Measurements from ENCODE around the gene LAMB3.

The LAMB3 gene

DNA sequence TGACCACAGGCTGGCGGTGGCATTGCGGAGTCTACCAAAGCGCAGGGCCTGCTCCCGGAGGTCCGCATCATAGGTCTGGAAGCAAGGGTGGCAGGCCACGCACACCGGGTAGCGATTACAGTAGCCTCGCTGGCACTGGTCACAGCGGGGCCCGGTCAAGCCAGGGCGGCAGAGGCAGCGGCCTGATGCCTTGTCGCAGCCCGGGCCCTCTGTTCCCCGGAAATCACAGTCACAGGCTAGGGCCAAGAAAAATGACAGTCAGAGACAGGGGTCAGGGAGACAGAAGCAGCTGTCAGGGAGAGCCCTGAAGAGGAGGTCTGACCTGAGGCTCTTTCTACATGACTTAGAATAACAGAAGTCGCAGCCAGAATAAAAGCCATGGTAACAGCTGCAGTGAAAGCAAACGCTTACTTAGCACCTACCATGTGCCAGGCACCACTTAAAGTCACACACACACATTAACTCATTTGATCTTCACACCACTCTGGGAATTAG is 26.4 kb downstream of the LAMB3 start:
- 94% methylated on average over 18 of the region's 18 CpGs for WGBS, 2 experiments

DNA sequence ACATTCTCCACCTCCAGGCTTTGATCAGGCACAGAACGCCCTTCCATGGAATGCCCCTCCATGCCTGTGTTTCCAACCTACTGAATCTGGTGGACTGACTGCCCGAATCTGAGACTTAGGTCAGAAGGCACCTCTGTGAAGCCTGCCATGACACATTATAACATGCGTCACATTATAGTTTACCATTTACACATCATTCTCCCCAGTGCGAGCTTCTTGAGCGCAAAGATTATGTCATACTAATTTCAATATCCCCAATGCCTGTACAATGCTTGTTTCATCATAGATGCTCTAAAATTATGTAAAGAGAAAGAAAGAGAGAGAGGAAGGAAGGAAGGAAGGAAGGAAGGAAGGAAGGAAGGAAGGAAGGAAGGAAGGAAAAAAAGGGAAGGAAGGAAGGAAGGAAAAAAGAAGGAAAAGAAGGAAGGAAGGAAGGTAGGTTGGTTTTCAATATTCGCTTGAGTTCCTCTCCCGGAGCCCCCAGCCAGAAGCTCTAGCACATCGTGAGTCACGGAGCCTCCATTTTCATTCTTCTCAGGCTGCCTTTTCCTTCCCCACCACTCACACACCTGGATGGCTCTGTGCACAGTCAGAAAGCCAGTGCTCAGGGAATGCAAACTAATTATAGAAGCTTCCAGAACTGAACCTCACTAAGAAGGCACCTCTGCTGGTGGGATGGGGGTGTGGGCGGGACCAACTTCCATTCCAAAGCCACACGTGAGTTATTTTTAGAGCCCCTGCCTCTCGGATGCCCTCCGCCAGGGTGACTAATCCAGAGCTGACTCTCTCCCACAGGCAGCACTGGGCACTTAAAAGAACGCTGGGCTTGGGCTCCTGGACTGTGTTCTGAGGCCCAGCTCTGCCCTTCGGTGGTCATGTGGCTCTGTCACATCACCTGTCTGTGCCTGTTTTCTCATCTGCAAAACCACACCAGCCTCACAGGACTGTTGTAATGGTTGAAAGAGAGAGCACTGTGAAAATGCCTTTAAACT is 27.4 kb downstream of the LAMB3 start:
- H3K27me3 ChIP-seq (ENCODE audit: control insufficient read depth, insufficient read depth, low read length, poor library complexity, severe bottlenecking), result no peaks in the 10 kb centered on the region
- no peaks in the 10 kb centered on the region for H3K36me3 ChIP-seq (ENCODE audit: control insufficient read depth, insufficient read depth, low read length)
- H3K4me1 ChIP-seq (ENCODE audit: control insufficient read depth, insufficient read depth, low read length), result peaks cover 5% of the 10 kb centered on the region
- H3K27ac ChIP-seq (ENCODE audit: insufficient read depth, low read depth, low read length, poor library complexity, severe bottlenecking), result no peak overlapping the region
- no peak overlapping the region for H3K4me3 ChIP-seq (ENCODE audit: insufficient read depth, low read depth, low read length)
- H3K9me3 ChIP-seq (ENCODE audit: control insufficient read depth, low read length), result no peaks in the 10 kb centered on the region
- WGBS, 2 experiments, result 88 to 89% methylated on average over 14 to 15 of the region's 15 CpGs

More for the DNA sequence above, 26.4 kb downstream of the LAMB3 start:
- no peaks in the 10 kb centered on the region for H3K27me3 ChIP-seq (ENCODE audit: control insufficient read depth, insufficient read depth, low read length, poor library complexity, severe bottlenecking)
- no peaks in the 10 kb centered on the region for H3K36me3 ChIP-seq (ENCODE audit: control insufficient read depth, insufficient read depth, low read length)
- H3K27ac ChIP-seq (ENCODE audit: insufficient read depth, low read depth, low read length, poor library complexity, severe bottlenecking), result no peak overlapping the region
- H3K9me3 ChIP-seq (ENCODE audit: control insufficient read depth, low read length), result no peaks in the 10 kb centered on the region
- H3K4me3 ChIP-seq (ENCODE audit: insufficient read depth, low read depth, low read length), result no peak overlapping the region
- peaks cover 5% of the 10 kb centered on the region for H3K4me1 ChIP-seq (ENCODE audit: control insufficient read depth, insufficient read depth, low read length)

DNA sequence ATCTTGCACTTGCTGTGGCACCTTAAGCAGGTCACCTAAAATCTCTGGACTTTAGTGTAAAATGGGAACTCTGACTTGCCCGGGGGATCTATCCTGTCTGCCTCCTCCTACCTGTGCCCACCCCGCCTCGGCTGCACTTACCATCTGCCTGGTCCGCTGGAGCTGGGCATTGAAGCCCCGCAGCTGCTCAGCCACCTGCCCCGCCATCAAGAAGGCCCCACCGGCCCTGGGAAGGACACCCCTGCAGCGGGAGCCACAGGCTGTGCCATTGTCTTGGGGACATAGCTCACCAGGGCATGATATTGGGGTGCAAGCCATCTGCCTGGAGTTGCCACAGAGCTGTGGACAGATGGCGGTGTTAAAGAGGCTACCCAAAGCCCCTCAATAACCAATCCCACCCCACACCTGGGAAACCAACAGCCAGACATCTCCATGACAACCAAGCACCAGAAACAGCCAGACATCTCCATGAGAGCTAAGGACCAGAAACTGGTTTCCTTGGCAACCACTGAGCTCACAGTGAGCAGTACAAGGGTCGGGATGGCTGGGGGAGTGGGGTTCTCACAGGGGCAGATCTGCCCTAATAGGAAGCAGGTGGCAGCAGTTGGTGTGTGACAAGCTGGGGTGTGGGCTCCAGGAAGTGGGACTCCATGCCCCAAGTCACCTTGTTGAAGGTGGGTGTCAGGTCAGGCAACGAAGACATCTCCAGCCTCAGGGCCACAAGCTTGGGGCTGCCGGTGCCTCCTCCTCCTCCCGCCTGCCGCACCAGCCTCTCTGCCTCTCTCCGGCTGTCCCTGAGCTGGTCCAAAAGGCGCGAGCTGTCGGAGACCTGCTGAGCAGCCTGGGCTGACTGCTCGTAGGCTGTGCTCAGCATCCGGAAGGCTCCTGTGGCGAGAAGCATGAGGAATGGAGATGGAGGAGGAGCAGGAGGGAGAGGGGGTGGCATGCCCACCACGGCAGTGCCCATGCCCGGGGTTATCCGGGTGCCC is 29.1 kb downstream of the LAMB3 start:
- no peaks in the 10 kb centered on the region for H3K9me3 ChIP-seq (ENCODE audit: control insufficient read depth, low read length)
- H3K36me3 ChIP-seq (ENCODE audit: control insufficient read depth, insufficient read depth, low read length), result no peaks in the 10 kb centered on the region
- H3K4me3 ChIP-seq (ENCODE audit: insufficient read depth, low read depth, low read length), result no peak overlapping the region
- H3K27ac ChIP-seq (ENCODE audit: insufficient read depth, low read depth, low read length, poor library complexity, severe bottlenecking), result no peak overlapping the region
- H3K4me1 ChIP-seq (ENCODE audit: control insufficient read depth, insufficient read depth, low read length), result peaks cover 5% of the 10 kb centered on the region
- 92% methylated on average over 24 of the region's 24 CpGs for WGBS, 2 experiments
- H3K27me3 ChIP-seq (ENCODE audit: control insufficient read depth, insufficient read depth, low read length, poor library complexity, severe bottlenecking), result no peaks in the 10 kb centered on the region

DNA sequence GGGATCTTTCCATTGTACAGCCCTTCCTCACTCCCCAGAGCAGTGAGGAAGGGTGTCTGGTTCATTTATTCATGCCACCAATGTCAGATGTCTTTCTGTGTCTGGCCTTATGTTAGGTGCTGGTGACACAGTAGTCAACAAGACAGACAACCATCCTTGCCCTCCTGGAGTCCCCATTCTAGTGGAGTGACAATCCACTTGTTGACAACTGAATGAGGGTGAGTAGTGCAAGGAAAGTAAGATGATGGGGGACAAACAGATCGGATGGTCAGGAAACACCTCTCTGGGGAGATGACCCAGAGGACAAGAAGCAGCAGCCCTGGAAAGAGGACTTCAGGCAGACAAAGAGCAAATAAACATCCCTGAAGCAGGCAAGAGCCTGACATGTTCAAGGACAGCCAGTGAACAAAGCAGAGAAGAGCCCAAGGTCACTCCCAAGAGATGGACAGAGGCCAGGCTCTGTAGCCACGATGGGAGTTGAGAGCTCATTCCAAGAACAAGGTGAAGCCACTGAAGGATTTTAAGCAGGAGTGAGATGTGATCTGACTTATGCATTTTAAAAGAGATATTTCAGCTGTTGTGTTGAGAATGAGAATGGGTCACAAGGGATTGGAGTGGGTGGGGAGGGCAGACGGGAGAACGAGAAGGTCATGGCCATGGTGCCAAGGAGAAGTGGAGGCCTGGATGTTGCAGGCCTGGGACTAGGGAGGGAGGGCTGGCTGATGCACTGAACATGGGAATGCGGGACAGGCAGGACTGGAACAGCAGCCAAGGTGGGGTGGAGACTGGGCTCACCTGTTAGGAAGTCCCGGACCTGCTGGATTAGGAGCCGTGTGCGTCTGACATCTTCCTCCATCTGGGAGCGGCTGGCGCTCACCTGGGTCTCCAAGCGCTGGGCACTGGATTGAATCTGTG is 30.2 kb downstream of the LAMB3 start:
- Histone ChIP-seq H3K27ac (ENCODE audit: insufficient read depth, low read depth, low read length, poor library complexity, severe bottlenecking) (no peak overlapping the region), H3K36me3 (ENCODE audit: control insufficient read depth, insufficient read depth, low read length) (no peaks in the 10 kb centered on the region), H3K4me3 (ENCODE audit: insufficient read depth, low read depth, low read length) (no peak overlapping the region), H3K9me3 (ENCODE audit: control insufficient read depth, low read length) (no peaks in the 10 kb centered on the region), H3K4me1 (ENCODE audit: control insufficient read depth, insufficient read depth, low read length) (peaks cover 5% of the 10 kb centered on the region), H3K27me3 (ENCODE audit: control insufficient read depth, insufficient read depth, low read length, poor library complexity, severe bottlenecking) (no peaks in the 10 kb centered on the region)
- 94 to 96% methylated on average over 11 of the region's 11 CpGs for WGBS, 2 experiments

DNA sequence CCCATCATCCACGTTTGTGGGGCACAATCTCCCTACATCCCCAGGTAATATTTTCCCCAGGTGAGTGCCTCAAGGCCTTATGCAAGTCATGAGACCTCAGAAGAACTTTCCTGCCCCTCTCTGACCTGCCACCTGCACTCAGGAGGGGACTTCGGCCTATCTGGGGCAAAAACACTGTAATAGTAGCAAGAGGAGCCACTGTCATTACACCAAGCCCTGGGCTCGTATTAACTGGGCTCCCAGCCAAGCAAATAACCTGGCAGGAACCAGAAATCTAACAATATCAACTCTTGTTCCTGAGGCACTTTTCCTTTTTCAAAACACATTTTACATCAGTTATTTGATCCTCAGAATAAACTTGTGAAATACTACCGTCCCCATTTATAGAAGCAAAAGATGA is 30.9 kb downstream of the LAMB3 start:
- Histone ChIP-seq H3K27me3 (ENCODE audit: control insufficient read depth, insufficient read depth, low read length, poor library complexity, severe bottlenecking) (no peaks in the 10 kb centered on the region), H3K27ac (ENCODE audit: insufficient read depth, low read depth, low read length, poor library complexity, severe bottlenecking) (no peak overlapping the region), H3K36me3 (ENCODE audit: control insufficient read depth, insufficient read depth, low read length) (no peaks in the 10 kb centered on the region), H3K9me3 (ENCODE audit: control insufficient read depth, low read length) (no peaks in the 10 kb centered on the region), H3K4me1 (ENCODE audit: control insufficient read depth, insufficient read depth, low read length) (peaks cover 5% of the 10 kb centered on the region), H3K4me3 (ENCODE audit: insufficient read depth, low read depth, low read length) (no peak overlapping the region)
- 61 to 69% methylated on average over 4 of the region's 4 CpGs for WGBS, 2 experiments

DNA sequence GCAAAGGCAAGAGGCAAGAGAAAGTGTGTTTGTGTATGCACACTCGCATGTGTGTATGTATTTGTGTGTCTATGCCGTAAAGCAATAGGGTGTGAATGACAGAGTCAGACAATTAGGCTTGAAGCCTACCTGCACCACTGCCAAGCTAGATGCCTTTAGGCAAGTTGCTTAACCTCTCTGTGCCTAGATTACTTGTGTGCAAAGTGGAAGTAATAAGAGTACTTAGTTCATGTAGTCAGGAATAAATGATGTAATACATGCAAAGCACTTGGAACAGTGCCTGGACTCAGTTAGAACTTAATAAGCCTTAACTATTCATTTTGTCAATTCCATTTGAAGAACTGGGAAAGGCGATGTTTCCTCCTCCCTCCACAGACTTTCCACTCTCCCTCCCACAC is 31.7 kb downstream of the LAMB3 start:
- no peak overlapping the region for H3K4me3 ChIP-seq (ENCODE audit: insufficient read depth, low read depth, low read length)
- no peaks in the 10 kb centered on the region for H3K27me3 ChIP-seq (ENCODE audit: control insufficient read depth, insufficient read depth, low read length, poor library complexity, severe bottlenecking)
- no peaks in the 10 kb centered on the region for H3K36me3 ChIP-seq (ENCODE audit: control insufficient read depth, insufficient read depth, low read length)
- H3K9me3 ChIP-seq (ENCODE audit: control insufficient read depth, low read length), result no peaks in the 10 kb centered on the region
- WGBS, 2 experiments, result 94 to 95% methylated on average over 3 of the region's 3 CpGs
- peaks cover 5% of the 10 kb centered on the region for H3K4me1 ChIP-seq (ENCODE audit: control insufficient read depth, insufficient read depth, low read length)
- no peak overlapping the region for H3K27ac ChIP-seq (ENCODE audit: insufficient read depth, low read depth, low read length, poor library complexity, severe bottlenecking)

DNA sequence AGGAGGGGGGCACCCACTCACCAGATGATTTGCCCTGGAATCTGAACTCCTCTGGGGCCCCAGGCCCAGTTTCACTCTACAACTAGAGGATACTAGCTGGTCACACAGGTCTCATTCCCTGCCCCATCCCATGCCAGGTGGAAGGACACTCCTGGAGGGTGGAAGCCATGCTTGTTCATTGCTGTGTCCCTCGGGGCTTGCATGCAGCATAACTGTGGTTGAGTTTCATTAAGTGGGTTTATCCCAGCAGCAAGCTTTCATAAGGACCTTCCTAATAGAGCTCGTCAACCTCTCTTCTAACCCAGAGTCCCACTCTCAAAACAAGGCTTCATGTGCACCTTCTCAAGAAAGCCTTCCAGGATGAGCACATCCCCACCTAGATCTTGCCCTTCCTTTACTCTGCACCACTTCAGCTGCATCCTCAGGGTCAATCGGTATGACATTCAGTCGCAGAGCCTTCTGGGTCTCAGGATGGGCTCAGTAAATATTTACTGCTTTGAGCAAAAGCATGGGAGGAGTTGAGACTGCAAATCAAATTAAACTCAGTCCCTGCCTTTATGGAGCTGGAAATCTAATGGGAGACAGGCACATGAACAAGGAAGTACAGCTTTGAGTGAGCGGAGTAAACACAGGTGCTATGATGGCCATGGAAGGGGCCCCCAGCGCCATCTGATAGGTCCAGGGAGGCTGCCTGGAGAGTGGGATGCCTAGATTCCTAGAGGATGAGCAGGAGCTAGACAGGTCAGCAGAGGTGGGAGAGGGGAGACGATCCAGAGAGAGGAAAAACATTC is 32.3 kb downstream of the LAMB3 start:
- Histone ChIP-seq H3K27me3 (ENCODE audit: control insufficient read depth, insufficient read depth, low read length, poor library complexity, severe bottlenecking) (no peaks in the 10 kb centered on the region), H3K9me3 (ENCODE audit: control insufficient read depth, low read length) (no peaks in the 10 kb centered on the region), H3K27ac (ENCODE audit: insufficient read depth, low read depth, low read length, poor library complexity, severe bottlenecking) (no peak overlapping the region)

DNA sequence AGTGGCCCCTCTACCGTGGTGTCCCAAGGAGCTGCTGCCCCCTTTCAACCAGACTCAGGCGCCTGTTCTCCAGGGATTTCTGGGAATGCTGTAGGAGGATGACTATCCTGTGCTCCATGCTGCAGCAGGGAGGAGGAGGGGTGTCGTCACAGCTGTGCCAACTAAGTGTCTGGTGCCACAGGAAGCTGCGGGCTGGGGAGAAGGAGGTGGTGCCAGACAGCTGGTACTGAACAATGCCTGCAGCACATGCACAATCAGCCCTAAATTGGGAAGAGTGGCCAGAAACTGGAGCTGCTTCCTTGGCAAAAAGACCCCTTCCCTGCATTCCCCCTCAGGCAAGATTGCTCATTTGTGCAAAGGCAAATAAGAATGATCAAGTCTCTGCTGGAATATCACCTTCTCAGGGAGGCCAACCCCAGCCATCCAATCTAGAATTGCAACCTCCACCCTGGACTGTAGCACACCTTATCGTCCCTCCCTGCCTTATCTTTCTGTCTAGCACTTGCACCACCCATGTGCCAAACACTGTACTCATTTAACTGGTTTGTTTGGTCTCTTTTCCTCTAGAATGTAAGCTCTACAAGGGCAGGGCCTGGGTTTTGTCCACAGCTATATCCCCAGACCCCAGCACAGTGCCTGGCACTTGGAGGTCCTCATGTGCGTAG is 33.3 kb downstream of the LAMB3 start:
- 94% methylated on average over 6 of the region's 6 CpGs for WGBS, 2 experiments
- Histone ChIP-seq H3K4me1 (ENCODE audit: control insufficient read depth, insufficient read depth, low read length) (peaks cover 5% of the 10 kb centered on the region), H3K27ac (ENCODE audit: insufficient read depth, low read depth, low read length, poor library complexity, severe bottlenecking) (no peak overlapping the region), H3K9me3 (ENCODE audit: control insufficient read depth, low read length) (no peaks in the 10 kb centered on the region), H3K4me3 (ENCODE audit: insufficient read depth, low read depth, low read length) (no peak overlapping the region), H3K27me3 (ENCODE audit: control insufficient read depth, insufficient read depth, low read length, poor library complexity, severe bottlenecking) (no peaks in the 10 kb centered on the region), H3K36me3 (ENCODE audit: control insufficient read depth, insufficient read depth, low read length) (no peaks in the 10 kb centered on the region)

More for the DNA sequence above, 32.3 kb downstream of the LAMB3 start:
- H3K4me3 ChIP-seq (ENCODE audit: insufficient read depth, low read depth, low read length), result no peak overlapping the region
- H3K36me3 ChIP-seq (ENCODE audit: control insufficient read depth, insufficient read depth, low read length), result no peaks in the 10 kb centered on the region
- H3K4me1 ChIP-seq (ENCODE audit: control insufficient read depth, insufficient read depth, low read length), result peaks cover 5% of the 10 kb centered on the region
- 91 to 92% methylated on average over 7 of the region's 7 CpGs for WGBS, 2 experiments
